Ascending aorta (tissue), 2 donors: ENCODE results near the gene ZIK1. TPM values are rescaled to one million over a fixed set of nuclear protein-coding genes. Genes with fewer than 3 reads are reported as not detected.

Experiments used
- DNase-seq, 2 donors: peaks; one replicate each; pipeline ENCODE4 v3.0.0-alpha.2; 2019; ENCODE audit warnings: low spot score in 2 of 2
- H3K27ac ChIP-seq, 2 donors: fragments of 200-600 bp; sonication (generic); one replicate each; pipeline ENCODE4 v1.5.1; 2016 to 2017; ENCODE audit warnings: mild to moderate bottlenecking in 1 of 2
- H3K27me3 ChIP-seq: fragments of 200-600 bp; sonication (generic); one replicate; pipeline ENCODE4 v1.5.1; 2017
- H3K36me3 ChIP-seq, 2 donors: fragments of 200-600 bp; sonication (generic); one replicate each; pipeline ENCODE4 v1.5.1; 2016
- H3K4me1 ChIP-seq, 2 donors: fragments of 200-600 bp; sonication (generic); one replicate each; pipeline ENCODE4 v1.5.1; 2016 to 2017; ENCODE audit warnings: mild to moderate bottlenecking in 1 of 2
- H3K4me3 ChIP-seq, 2 donors: fragments of 200-600 bp; sonication (generic); one replicate each; pipeline ENCODE4 v1.5.1; 2016 to 2017; ENCODE audit warnings: mild to moderate bottlenecking in 1 of 2
- H3K9me3 ChIP-seq, 2 donors: fragments of 200-600 bp; sonication (generic); one replicate each; pipeline ENCODE4 v1.5.1; 2016
- intact Hi-C: fragments of 100-400 bp; cut with DNase I; formaldehyde crosslinking; loops from one replicate; pipeline ENCODE4 v1.15.1; 2023
- total RNA-seq: library from RNA; depleted of rRNA; stranded (reverse); fragments of >200 nt; gene quantifications from one replicate; pipeline ENCODE4 v1.1.0, GENCODE V29; 2016
- TF ChIP-seq, protein P1 (sequence below), 3 experiments: fragments of 200-600 bp in 2 of 3; fragments of 450-650 bp in 1 of 3; sonication (generic) in 2 of 3; IDR thresholded peaks; one replicate each; pipeline ENCODE4 v1.5.1; 2016 to 2019; ENCODE audit warnings: antibody characterized with exemption in 3 of 3, mild to moderate bottlenecking in 1 of 3, moderate library complexity in 1 of 3

The ZIK1 gene
- total RNA-seq, 1 donor from 2014 or later, result 0.53 TPM

DNA sequence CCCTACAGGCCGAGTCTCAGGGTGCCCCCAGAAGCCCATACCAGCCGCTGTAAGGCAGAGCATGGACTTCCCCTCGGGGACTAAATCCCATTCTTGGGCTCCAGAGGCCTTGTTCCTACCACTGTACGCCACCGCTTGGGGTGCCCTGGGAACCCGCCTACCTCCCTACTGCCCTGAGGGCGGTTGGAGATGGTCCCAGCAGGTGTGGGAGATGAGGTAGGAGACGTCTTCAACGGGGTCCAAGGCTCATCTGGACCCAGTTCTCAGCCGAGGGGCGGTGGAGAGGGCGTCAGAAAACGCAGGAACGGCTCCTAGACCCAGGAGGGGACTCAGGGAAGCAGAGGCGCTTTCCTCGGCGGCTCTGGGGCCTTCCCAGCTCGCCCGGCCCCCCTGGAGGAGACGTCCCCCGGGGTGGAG is 833 bp upstream of the ZIK1 start:
- TF ChIP-seq, protein P1, sequence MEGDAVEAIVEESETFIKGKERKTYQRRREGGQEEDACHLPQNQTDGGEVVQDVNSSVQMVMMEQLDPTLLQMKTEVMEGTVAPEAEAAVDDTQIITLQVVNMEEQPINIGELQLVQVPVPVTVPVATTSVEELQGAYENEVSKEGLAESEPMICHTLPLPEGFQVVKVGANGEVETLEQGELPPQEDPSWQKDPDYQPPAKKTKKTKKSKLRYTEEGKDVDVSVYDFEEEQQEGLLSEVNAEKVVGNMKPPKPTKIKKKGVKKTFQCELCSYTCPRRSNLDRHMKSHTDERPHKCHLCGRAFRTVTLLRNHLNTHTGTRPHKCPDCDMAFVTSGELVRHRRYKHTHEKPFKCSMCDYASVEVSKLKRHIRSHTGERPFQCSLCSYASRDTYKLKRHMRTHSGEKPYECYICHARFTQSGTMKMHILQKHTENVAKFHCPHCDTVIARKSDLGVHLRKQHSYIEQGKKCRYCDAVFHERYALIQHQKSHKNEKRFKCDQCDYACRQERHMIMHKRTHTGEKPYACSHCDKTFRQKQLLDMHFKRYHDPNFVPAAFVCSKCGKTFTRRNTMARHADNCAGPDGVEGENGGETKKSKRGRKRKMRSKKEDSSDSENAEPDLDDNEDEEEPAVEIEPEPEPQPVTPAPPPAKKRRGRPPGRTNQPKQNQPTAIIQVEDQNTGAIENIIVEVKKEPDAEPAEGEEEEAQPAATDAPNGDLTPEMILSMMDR (IDR thresholded peaks at IDR 0.05), result no peak
- DNase-seq, result no peak
- Histone ChIP-seq H3K36me3 (peaks cover 9 to 11% of the 10 kb centered on the region in 2 donors), H3K4me3 (peak overlapping the region; percentile 61 to 68), H3K27ac (no peak overlapping the region), H3K9me3 (peaks cover 15 to 39% of the 10 kb centered on the region in 2 donors), H3K27me3 (no peaks in the 10 kb centered on the region), H3K4me1 (peaks cover 0 to 11% of the 10 kb centered on the region in 2 donors)
- intact Hi-C loops, result loop anchor here (5.0 to 10.0 kb wide), 3 partner anchors 99 to 1268 kb away; partner anchors contain the start of genes ZNF329, ZNF551 and ZSCAN5A

DNA sequence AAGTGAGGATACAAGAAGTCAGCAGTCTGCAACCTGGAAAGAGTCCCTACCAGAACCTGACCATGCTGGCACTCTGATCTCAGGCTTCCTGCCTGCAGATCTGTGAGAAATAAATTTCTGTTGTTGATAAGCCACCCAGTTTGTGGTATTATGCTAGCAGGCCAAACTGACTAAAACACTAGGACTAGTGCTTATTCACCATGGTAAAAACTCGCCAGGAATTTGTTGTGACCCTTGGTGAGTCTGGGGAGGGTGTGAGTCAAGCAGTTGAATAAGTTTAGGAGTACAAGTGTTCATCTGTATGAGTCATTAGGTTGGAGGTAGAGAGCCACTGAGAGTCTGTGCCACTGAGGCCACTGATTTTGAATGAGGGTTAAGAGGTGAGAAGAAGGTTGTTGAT is 3.6 kb downstream of the ZIK1 start:
- TF ChIP-seq, protein P1 (IDR thresholded peaks at IDR 0.05), result no peak

DNA sequence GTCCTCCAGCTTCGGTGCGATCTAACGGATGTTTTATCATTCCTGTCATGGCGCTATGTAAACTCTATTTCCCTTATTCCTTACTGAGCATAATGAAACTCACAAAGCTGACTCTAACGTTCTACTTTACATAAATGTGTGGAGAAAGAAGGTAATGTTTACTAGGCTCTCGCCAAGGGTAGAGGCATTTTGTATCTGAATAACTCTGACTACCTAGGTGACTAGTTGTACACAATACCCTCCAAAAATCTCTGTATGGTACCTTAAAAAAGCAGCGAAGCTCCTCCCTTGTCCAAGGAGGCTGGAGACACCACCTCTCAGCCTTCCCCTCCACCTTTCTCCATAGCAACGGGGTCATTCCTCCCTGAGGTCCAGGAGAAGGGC is 15.4 kb downstream of the ZIK1 start:
- Histone ChIP-seq H3K27ac (no peak overlapping the region), H3K4me3 (peak overlapping the region; percentile 56 to 70)

More for the DNA sequence above, 3.6 kb downstream of the ZIK1 start:
- Histone ChIP-seq H3K4me1 (peaks cover 0 to 5% of the 10 kb centered on the region in 2 donors), H3K27me3 (no peaks in the 10 kb centered on the region), H3K27ac (no peak overlapping the region), H3K9me3 (peaks cover 51 to 79% of the 10 kb centered on the region in 2 donors), H3K36me3 (peaks cover 39 to 46% of the 10 kb centered on the region in 2 donors), H3K4me3 (no peak overlapping the region)
- DNase-seq, result no peak
- intact Hi-C loops, result loop anchor here (10.0 kb wide), 2 partner anchors 567 to 1273 kb away; partner anchors contain the start of genes ZNF329 and ZSCAN5A

DNA sequence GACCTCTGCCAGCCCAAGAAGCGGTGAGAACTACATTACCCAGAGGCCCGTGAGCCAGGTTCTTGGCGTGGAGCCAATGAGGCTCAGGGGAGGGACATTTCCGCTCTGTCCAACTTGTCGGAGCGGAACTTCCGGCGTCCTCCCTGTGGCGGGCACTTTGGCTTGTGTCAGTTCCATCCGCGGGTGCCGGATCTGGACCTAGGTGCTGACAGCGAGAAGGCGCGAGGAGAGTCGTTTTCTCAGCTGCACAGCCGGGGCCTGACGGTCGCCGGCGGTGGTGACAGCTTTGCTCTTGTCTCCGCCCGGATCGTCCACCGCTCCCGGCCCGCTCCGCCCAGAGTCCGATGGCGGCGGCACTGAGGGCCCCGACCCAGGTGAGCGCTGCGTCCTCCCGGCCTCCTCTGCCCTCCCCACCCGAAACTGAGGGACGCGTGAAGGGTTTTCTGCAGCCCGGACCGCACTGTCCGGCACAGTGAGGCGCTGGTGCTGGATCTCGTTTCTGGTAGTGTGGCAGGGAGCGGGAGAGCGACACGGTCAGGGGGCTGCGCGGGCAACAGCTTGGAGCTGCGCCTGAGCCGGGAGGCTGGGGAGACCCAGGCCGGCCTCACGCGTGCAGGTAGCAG is 15.9 kb downstream of the ZIK1 start, which contains the start of gene ZNF530:
Gene ZNF530 (plus strand): TSS at position 125 of the 623 bp plus-strand sequence. CDS start 4,461 bp downstream, outside the sequence.
- H3K4me3 ChIP-seq, result peak within 1 kb of the TSS; percentile 56 to 70
- no peaks in the 10 kb centered on the region for H3K27me3 ChIP-seq
- H3K36me3 ChIP-seq, result peaks cover 6 to 20% of the 10 kb centered on the region in 2 donors
- TF ChIP-seq, protein P1 (IDR thresholded peaks at IDR 0.05), result no peak
- H3K27ac ChIP-seq, result no peak within 1 kb of the TSS
- peaks cover 4 to 40% of the 10 kb centered on the region in 2 donors for H3K9me3 ChIP-seq
- peaks cover 0 to 4% of the 10 kb centered on the region in 2 donors for H3K4me1 ChIP-seq
- intact Hi-C loops, result loop anchor here (1.0 kb wide), 2 partner anchors 21 to 40 kb away; no protein-coding TSS in a partner anchor
- DNase-seq, result peak; percentile 64 to 97

More for the DNA sequence above, 15.4 kb downstream of the ZIK1 start:
- no peaks in the 10 kb centered on the region for H3K27me3 ChIP-seq
- TF ChIP-seq, protein P1 (IDR thresholded peaks at IDR 0.05), result no peak
- intact Hi-C loops, result loop anchor here (1.0 kb wide), 1 partner anchor 20 kb away; no protein-coding TSS in a partner anchor
- peaks cover 0 to 4% of the 10 kb centered on the region in 2 donors for H3K4me1 ChIP-seq
- DNase-seq, result no peak
- peaks cover 3 to 15% of the 10 kb centered on the region in 2 donors for H3K36me3 ChIP-seq
- peaks cover 1 to 39% of the 10 kb centered on the region in 2 donors for H3K9me3 ChIP-seq

DNA sequence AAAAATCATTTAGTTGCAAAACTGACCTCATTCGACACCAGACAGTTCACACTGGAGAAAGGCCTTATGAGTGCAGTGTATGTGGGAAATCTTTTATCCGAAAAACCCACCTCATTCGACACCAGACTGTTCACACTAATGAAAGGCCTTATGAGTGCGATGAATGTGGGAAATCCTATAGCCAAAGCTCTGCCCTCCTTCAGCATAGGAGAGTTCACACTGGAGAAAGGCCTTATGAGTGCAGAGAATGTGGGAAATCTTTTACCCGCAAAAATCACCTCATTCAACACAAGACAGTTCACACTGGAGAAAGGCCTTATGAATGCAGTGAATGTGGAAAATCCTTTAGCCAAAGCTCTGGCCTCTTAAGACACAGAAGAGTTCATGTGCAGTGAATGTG is 23.0 kb downstream of the ZIK1 start:
- Histone ChIP-seq H3K27ac (no peak overlapping the region), H3K27me3 (no peaks in the 10 kb centered on the region), H3K36me3 (peaks cover 26 to 53% of the 10 kb centered on the region in 2 donors), H3K4me1 (no peaks in the 10 kb centered on the region), H3K4me3 (no peak overlapping the region), H3K9me3 (peaks cover 43 to 85% of the 10 kb centered on the region in 2 donors)
- DNase-seq, result no peak
- intact Hi-C loops, result no loop called here
- TF ChIP-seq, protein P1 (IDR thresholded peaks at IDR 0.05), result no peak
